Bronchial epithelial cell (primary cell): ENCODE results near the gene CTXN1. TPM values are rescaled to one million over a fixed set of nuclear protein-coding genes. Genes with fewer than 3 reads are reported as not detected.
"Not testable (repeated sequence)": the region's sequence is repeated elsewhere in the genome, so short reads cannot be mapped to it uniquely, and the experiment has no call there.

Experiments used
- DNase-seq: peaks from one replicate; pipeline ENCODE4 v3.0.0-alpha.2; 2010; ENCODE audit warnings: low read depth
- FAIRE-seq: peaks from 2 replicates; lab custom pipeline; 2011; peaks lifted over from hg19 to GRCh38; lab: Jason Lieb, UNC
- H3K27me3 ChIP-seq: 2 replicates; pipeline ENCODE4 v1.5.1; 2011; ENCODE audit warnings: low read length; ENCODE audit not compliant: control insufficient read depth, insufficient read depth
- H3K36me3 ChIP-seq: 2 replicates; pipeline ENCODE4 v1.5.1; 2011; ENCODE audit warnings: low read length; ENCODE audit not compliant: control insufficient read depth, insufficient read depth
- H3K4me3 ChIP-seq: 2 replicates; pipeline ENCODE4 v1.5.1; 2011; ENCODE audit warnings: mild to moderate bottlenecking, low read depth, low read length, control low read depth
- CTCF ChIP-seq: IDR thresholded peaks from 2 replicates; pipeline ENCODE4 v1.5.1; 2011; ENCODE audit warnings: mild to moderate bottlenecking, moderate library complexity, low read length, control low read depth, inconsistent platforms; ENCODE audit not compliant: insufficient read depth, severe bottlenecking
- total RNA-seq: library from RNA; depleted of rRNA; stranded (reverse); fragments of >200 nt; gene quantifications from 2 replicates; pipeline ENCODE4 v1.2.1, GENCODE V29; 2014

Gene CTXN1
- total RNA-seq, 1 donor from 2014 or later = 0.26 TPM

GRCh38 chr19:7894612-7895309, 31.2 kb downstream of the CTXN1 start:
- H3K4me3 ChIP-seq = no peak overlapping the region

GRCh38 chr19:7893362-7894101, 32.4 kb downstream of the CTXN1 start:
- not testable (repeated sequence) for FAIRE-seq, H3K27me3 ChIP-seq, H3K36me3 ChIP-seq, H3K4me3 ChIP-seq
- peak; percentile 46 for DNase-seq

More at GRCh38 chr19:7894612-7895309, 31.2 kb downstream of the CTXN1 start:
- TF ChIP-seq CTCF = no peak
- FAIRE-seq (no peak), DNase-seq (peak; percentile 40)
- no peaks in the 10 kb centered on the region for H3K27me3 ChIP-seq
- peaks cover 3% of the 10 kb centered on the region for H3K36me3 ChIP-seq

GRCh38 chr19:7888826-7889217, 37.1 kb downstream of the CTXN1 start:
- FAIRE-seq (no peak), DNase-seq (no peak)
- H3K36me3 ChIP-seq = no peaks in the 10 kb centered on the region
- no peak for TF ChIP-seq CTCF
- no peaks in the 10 kb centered on the region for H3K27me3 ChIP-seq
- peak overlapping the region; percentile 82 for H3K4me3 ChIP-seq

- TF ChIP-seq CTCF = no peak
- FAIRE-seq (no peak), DNase-seq (peak; percentile 52)
- no peaks in the 10 kb centered on the region for H3K36me3 ChIP-seq
- no peaks in the 10 kb centered on the region for H3K27me3 ChIP-seq
- H3K4me3 ChIP-seq = peak within 1 kb of the TSS; percentile 82
Measured at GRCh38 chr19:7888145-7888825, 37.6 kb downstream of the CTXN1 start, which contains the start of gene LRRC8E. TSS of gene LRRC8E (plus strand) at chr19:7888510. CDS start at chr19:7895604, 7,094 bp downstream.

GRCh38 chr19:7887408-7888144, 38.4 kb downstream of the CTXN1 start:
- H3K36me3 ChIP-seq = no peaks in the 10 kb centered on the region
- no peak for TF ChIP-seq CTCF
- DNase-seq (no peak), FAIRE-seq (no peak)
- peak overlapping the region; percentile 82 for H3K4me3 ChIP-seq
- no peaks in the 10 kb centered on the region for H3K27me3 ChIP-seq

- Histone ChIP-seq H3K4me3 (no peak overlapping the region), H3K36me3 (no peaks in the 10 kb centered on the region), H3K27me3 (no peaks in the 10 kb centered on the region)
- FAIRE-seq = no peak
- no peak for DNase-seq
- TF ChIP-seq CTCF = no peak
Measured at GRCh38 chr19:7885818-7886217, 40.1 kb downstream of the CTXN1 start.
